Ishikawa (cell line): ENCODE measurements around the gene ARL8B.

Experiments used
- CEBPB ChIP-seq: IDR thresholded peaks from 2 replicates; pipeline ENCODE4 v1.6.1; 2012
- CREB1 ChIP-seq: IDR thresholded peaks from 2 replicates; pipeline ENCODE4 v1.6.1; 2012; ENCODE audit warnings: low read depth
- EGR1 ChIP-seq: IDR thresholded peaks from 2 replicates; pipeline ENCODE4 v1.6.1; 2012
- EP300 ChIP-seq: IDR thresholded peaks from 2 replicates; pipeline ENCODE4 v1.6.1; 2012; ENCODE audit warnings: borderline replicate concordance
- FOXM1 ChIP-seq: IDR thresholded peaks from 2 replicates; pipeline ENCODE4 v1.6.1; 2012; ENCODE audit warnings: low read depth, borderline replicate concordance
- NFIC ChIP-seq: IDR thresholded peaks from 2 replicates; pipeline ENCODE4 v1.6.1; 2012
- RAD21 ChIP-seq: IDR thresholded peaks from 2 replicates; pipeline ENCODE4 v1.6.1; 2012; ENCODE audit warnings: low read depth
- TAF1 ChIP-seq: IDR thresholded peaks from 2 replicates; pipeline ENCODE4 v1.6.1; 2012; ENCODE audit warnings: low read depth, mild to moderate bottlenecking
- TCF12 ChIP-seq: IDR thresholded peaks from 2 replicates; pipeline ENCODE4 v1.6.1; 2012; ENCODE audit warnings: low read depth
- TEAD4 ChIP-seq: IDR thresholded peaks from 2 replicates; pipeline ENCODE4 v1.6.1; 2012
- USF1 ChIP-seq: IDR thresholded peaks from 2 replicates; pipeline ENCODE4 v1.6.1; 2012
- YY1 ChIP-seq: IDR thresholded peaks from 2 replicates; pipeline ENCODE4 v1.6.1; 2012; ENCODE audit warnings: low read depth
- ZBTB7A ChIP-seq: IDR thresholded peaks from 2 replicates; pipeline ENCODE4 v1.6.1; 2012; ENCODE audit warnings: low read depth
- TF ChIP-seq, protein P1 (sequence below): IDR thresholded peaks from 2 replicates; pipeline ENCODE4 v1.6.1; 2012
- TF ChIP-seq, protein P2 (sequence below): IDR thresholded peaks from 2 replicates; pipeline ENCODE4 v1.6.1; 2012; ENCODE audit warnings: low read depth, mild to moderate bottlenecking

ARL8B gene

DNA sequence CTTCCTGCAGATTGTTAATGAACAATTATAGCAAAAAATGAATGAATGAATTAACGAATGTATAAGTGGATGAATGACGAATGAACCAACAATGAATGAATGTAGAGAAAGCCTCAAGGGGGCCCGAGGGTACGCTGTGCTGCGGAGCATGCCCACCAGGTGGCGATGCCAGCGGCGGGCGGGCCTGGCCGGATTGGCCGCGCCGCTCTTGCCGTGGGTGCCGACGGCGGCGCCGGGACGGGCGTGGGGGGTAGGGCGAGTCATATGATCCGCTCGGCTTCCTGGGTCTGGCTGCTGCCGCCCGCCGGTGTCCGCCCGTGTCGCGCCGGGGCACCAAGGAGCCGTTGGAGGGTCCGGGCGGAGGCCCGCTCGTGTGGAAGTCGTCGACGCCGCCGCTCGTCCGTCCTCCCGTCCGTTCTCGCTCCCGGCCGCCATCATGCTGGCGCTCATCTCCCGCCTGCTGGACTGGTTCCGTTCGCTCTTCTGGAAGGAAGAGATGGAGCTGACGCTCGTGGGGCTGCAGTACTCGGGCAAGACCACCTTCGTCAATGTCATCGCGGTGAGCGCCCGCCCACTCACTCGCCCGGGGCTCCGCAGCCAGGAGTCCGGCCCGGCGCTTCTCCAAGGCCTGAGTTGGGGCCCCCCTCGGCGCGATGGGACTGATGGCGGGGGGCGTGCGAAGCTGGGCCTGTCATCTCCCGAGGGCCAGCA, at the start of gene ARL8B:
TSS of gene ARL8B (plus strand) at position 263 of the 711 bp plus-strand sequence. CDS start at position 437, 174 bp downstream.
- TF ChIP-seq CREB1 = no peak
- 0 out of 2 replicates have a peak, but pooled peaks have one; percentile 19 for TF ChIP-seq RAD21
- TF ChIP-seq CEBPB = no peak
- no peak for TF ChIP-seq NFIC
- peak; percentile 92 for TF ChIP-seq USF1
- TF ChIP-seq TCF12 = peak; percentile 35; the same call in 1 of the 2 replicates
- TF ChIP-seq TAF1 = peak; percentile 63

GRCh38 chr3:5073374-5074085, 48.6 kb upstream of the ARL8B start:
- TF ChIP-seq YY1 (no peak), EGR1 (no peak)
- TF ChIP-seq, protein P1, sequence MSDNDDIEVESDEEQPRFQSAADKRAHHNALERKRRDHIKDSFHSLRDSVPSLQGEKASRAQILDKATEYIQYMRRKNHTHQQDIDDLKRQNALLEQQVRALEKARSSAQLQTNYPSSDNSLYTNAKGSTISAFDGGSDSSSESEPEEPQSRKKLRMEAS = no peak
- TF ChIP-seq, protein P2, sequence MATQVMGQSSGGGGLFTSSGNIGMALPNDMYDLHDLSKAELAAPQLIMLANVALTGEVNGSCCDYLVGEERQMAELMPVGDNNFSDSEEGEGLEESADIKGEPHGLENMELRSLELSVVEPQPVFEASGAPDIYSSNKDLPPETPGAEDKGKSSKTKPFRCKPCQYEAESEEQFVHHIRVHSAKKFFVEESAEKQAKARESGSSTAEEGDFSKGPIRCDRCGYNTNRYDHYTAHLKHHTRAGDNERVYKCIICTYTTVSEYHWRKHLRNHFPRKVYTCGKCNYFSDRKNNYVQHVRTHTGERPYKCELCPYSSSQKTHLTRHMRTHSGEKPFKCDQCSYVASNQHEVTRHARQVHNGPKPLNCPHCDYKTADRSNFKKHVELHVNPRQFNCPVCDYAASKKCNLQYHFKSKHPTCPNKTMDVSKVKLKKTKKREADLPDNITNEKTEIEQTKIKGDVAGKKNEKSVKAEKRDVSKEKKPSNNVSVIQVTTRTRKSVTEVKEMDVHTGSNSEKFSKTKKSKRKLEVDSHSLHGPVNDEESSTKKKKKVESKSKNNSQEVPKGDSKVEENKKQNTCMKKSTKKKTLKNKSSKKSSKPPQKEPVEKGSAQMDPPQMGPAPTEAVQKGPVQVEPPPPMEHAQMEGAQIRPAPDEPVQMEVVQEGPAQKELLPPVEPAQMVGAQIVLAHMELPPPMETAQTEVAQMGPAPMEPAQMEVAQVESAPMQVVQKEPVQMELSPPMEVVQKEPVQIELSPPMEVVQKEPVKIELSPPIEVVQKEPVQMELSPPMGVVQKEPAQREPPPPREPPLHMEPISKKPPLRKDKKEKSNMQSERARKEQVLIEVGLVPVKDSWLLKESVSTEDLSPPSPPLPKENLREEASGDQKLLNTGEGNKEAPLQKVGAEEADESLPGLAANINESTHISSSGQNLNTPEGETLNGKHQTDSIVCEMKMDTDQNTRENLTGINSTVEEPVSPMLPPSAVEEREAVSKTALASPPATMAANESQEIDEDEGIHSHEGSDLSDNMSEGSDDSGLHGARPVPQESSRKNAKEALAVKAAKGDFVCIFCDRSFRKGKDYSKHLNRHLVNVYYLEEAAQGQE = no peak

DNA sequence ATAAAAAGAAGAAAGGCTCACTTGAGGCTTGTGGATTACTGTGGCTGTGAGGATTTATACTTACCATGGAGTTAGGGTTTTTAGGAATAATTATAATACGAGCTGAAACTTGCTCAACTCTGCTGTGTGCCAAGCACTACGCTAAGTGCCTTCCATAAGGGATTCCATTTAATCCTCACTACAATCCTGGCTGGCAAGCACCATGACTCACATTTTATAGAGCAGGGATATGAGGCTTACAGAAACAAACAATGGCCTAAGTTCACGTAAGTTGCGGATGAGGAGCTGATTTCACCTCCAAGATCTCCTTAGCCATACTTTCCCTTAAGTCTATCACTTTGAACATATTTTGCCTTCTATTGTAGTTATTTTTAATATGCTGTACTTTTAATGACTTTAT, 43.9 kb upstream of the ARL8B start:
- TF ChIP-seq YY1 (no peak), TEAD4 (no peak), EP300 (no peak), TCF12 (no peak), ZBTB7A (no peak)

GRCh38 chr3:5079761-5080160, 42.3 kb upstream of the ARL8B start:
- no peak for TF ChIP-seq EP300
- no peak for TF ChIP-seq TCF12
- TF ChIP-seq NFIC = no peak
- TF ChIP-seq USF1 = no peak
- no peak for TF ChIP-seq TAF1
- no peak for TF ChIP-seq RAD21

GRCh38 chr3:5080779-5081550, 41.1 kb upstream of the ARL8B start:
- no peak for TF ChIP-seq RAD21
- no peak for TF ChIP-seq USF1
- TF ChIP-seq CREB1 = no peak
- TF ChIP-seq, protein P1 = no peak
- TF ChIP-seq TAF1 = no peak
- TF ChIP-seq ZBTB7A = no peak
- TF ChIP-seq FOXM1 = no peak
- TF ChIP-seq, protein P2 = no peak
- TF ChIP-seq TEAD4 = no peak
- no peak for TF ChIP-seq EP300
- no peak for TF ChIP-seq EGR1
- no peak for TF ChIP-seq YY1
